ENCODE results near the gene PCSK2. TPM values are rescaled to one million over a fixed set of nuclear protein-coding genes. Genes with fewer than 3 reads are reported as not detected.
A peak's percentile ranks its signal among the peaks of the same experiment; 100 is the strongest.

The PCSK2 gene
- total RNA-seq, 5 donors from 2014 or later (not counting 1 experiment from before 2014, with no cell fraction given), result not detected

DNA sequence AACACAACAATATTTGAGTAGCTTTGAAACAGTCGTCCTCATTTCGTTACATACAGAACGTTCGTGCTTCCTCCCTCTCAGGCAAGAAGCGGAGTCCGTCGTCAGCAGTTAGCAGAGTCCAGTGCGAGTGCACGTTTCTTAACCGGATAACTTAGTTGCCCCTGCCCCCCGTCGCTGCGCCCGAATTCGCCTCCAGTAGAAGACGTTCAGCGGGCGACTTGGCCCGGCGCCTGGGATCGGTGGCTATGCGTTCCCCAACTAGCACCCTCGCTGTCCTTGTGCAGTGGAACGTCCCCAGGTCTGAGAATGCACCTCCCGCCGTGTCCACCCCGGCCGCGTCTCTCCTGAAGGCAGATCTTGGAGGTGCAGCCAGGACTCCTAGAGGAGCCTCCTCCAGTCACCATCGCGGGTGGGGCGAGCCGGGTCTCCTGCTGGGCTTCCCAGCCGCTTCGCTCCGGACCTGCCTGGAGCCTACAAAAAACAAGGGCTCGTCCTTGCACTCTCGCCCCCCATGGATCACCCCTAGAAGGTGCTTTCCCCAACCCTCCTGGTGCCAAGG lies 910 bp upstream of the PCSK2 start:
- ATAC-seq (replicated peaks in 1 of 4), result no peak
- CTCF ChIA-PET, result no interaction called here
- POLR2A ChIA-PET, result no interaction called here
- DNase-seq, result no peak
- peak overlapping the region in 1 of 2 donors; percentile 2 for H3K4me3 ChIP-seq (ENCODE audit: control insufficient read depth in 1 of 2, extremely low read depth in 1 of 2, low read length in 1 of 2)
- Mint-ChIP-seq H3K4me3 (no peak overlapping the region), H3K36me3 (no peaks in the 10 kb centered on the region), H3K27ac (no peak overlapping the region), H3K4me1 (peaks cover 2 to 9% (median 3%) of the 10 kb centered on the region in 3 donors), H3K9me3 (peaks cover 0 to 3% (median 0%) of the 10 kb centered on the region in 3 donors), H3K27me3 (peaks cover 55 to 64% of the 10 kb centered on the region in 2 donors)
- WGBS (ENCODE audit: insufficient coverage), result 9% methylated on average over 36 of the region's 38 CpGs
- peaks cover 22 to 37% of the 10 kb centered on the region in 2 experiments for H3K27me3 ChIP-seq (replicated peaks in 1 of 2; ENCODE audit: control insufficient read depth in 2 of 2, extremely low read depth in 1 of 2, insufficient read depth in 2 of 2, low read length in 1 of 2)
- no peaks in the 10 kb centered on the region for H3K9me3 ChIP-seq
- H3K4me1 ChIP-seq (ENCODE audit: control insufficient read depth in 1 of 2, extremely low read depth in 1 of 2, insufficient read depth in 2 of 2, low read length in 2 of 2), result no peaks in the 10 kb centered on the region
- H3K36me3 ChIP-seq (ENCODE audit: control insufficient read depth in 2 of 2, extremely low read depth in 1 of 2, insufficient read depth in 1 of 2, low read length in 1 of 2), result no peaks in the 10 kb centered on the region
- H3K27ac ChIP-seq (ENCODE audit: low read length), result no peak overlapping the region

DNA sequence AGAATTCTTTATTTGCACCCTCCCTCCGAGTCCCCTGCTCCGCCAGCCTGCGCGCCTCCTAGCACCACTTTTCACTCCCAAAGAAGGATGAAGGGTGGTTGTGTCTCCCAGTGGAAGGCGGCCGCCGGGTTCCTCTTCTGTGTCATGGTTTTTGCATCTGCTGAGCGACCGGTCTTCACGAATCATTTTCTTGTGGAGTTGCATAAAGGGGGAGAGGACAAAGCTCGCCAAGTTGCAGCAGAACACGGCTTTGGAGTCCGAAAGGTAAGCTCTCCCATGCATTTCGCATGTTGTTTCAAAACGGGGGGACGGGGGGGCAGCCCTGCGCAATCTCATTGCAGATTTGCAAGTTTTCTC lies 357 bp downstream of the PCSK2 start:
- no peaks in the 10 kb centered on the region for H3K9me3 ChIP-seq
- DNase-seq (no peak), ATAC-seq (replicated peaks in 1 of 4) (no peak)
- Mint-ChIP-seq H3K9me3 (peaks cover 0 to 3% (median 2%) of the 10 kb centered on the region in 3 donors), H3K27me3 (peaks cover 55 to 62% of the 10 kb centered on the region in 2 donors), H3K36me3 (no peaks in the 10 kb centered on the region), H3K27ac (no peak overlapping the region), H3K4me1 (peaks cover 2 to 9% (median 3%) of the 10 kb centered on the region in 3 donors), H3K4me3 (no peak overlapping the region)
- no peak overlapping the region for H3K4me3 ChIP-seq (ENCODE audit: control insufficient read depth in 1 of 2, extremely low read depth in 1 of 2, low read length in 1 of 2)
- H3K36me3 ChIP-seq (ENCODE audit: control insufficient read depth in 2 of 2, extremely low read depth in 1 of 2, insufficient read depth in 1 of 2, low read length in 1 of 2), result no peaks in the 10 kb centered on the region
- POLR2A ChIA-PET, result no interaction called here
- CTCF ChIA-PET, result no interaction called here
- H3K27ac ChIP-seq (ENCODE audit: low read length), result no peak overlapping the region
- H3K4me1 ChIP-seq (ENCODE audit: control insufficient read depth in 1 of 2, extremely low read depth in 1 of 2, insufficient read depth in 2 of 2, low read length in 2 of 2), result no peaks in the 10 kb centered on the region
- 8% methylated on average over 10 of the region's 17 CpGs for WGBS (ENCODE audit: insufficient coverage)
- peaks cover 27 to 37% of the 10 kb centered on the region in 2 experiments for H3K27me3 ChIP-seq (replicated peaks in 1 of 2; ENCODE audit: control insufficient read depth in 2 of 2, extremely low read depth in 1 of 2, insufficient read depth in 2 of 2, low read length in 1 of 2)

DNA sequence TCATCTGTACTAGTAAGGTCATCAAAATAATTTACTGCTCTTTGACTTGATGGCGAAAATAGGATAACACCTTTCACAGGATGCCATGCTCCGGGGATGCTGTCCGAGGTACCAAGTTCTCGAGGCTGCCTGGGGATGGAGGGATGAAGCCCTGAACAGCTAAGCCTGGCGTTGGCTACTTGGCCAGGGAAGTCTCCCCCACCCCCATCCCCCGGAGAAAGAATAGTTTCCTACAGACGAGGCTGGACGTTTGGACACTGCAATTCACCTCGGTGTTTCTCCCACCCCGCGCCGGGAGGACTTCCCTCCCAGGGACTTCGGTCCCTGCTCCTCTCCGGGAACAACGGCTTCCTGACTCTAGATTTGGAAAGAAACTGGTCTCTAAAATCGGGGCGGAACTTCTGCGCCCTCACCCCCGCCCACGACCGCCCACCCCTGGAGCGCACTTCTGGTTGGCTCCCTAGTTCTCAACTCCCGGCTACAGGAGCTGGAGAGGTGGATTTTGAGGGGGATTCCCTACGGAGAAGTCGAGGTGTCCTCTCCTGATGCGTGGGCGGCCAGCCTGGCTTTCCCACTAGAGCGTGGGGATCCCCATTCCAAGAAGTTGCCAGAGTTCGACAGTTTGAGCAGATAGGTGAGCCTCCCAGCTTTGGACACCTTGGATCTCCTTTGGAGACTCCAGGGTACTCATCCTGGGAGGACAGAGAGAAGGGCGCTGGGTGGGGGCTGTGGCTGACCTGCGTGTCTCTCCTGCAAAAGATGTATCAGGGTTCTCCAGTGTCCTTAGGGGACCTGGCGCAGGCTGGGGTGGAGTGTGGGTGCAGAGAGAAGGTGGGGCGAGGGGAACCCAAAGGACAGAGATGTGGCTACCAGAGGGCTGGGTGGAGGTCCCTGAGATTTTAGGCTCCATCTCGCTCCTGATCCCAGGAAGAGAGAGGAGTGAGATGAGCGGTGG lies 1.1 kb downstream of the PCSK2 start:
- Mint-ChIP-seq H3K27ac (no peak overlapping the region), H3K27me3 (peaks cover 55 to 58% of the 10 kb centered on the region in 2 donors), H3K36me3 (no peaks in the 10 kb centered on the region), H3K4me3 (no peak overlapping the region), H3K4me1 (peaks cover 2 to 9% (median 3%) of the 10 kb centered on the region in 3 donors), H3K9me3 (peaks cover 2 to 6% (median 3%) of the 10 kb centered on the region in 3 donors)
- no peaks in the 10 kb centered on the region for H3K9me3 ChIP-seq
- ATAC-seq (replicated peaks in 1 of 4) (no peak), DNase-seq (no peak)
- ChIA-PET CTCF (no interaction called here), POLR2A (no interaction called here)
- H3K36me3 ChIP-seq (ENCODE audit: control insufficient read depth in 2 of 2, extremely low read depth in 1 of 2, insufficient read depth in 1 of 2, low read length in 1 of 2), result no peaks in the 10 kb centered on the region
- H3K4me1 ChIP-seq (ENCODE audit: control insufficient read depth in 1 of 2, extremely low read depth in 1 of 2, insufficient read depth in 2 of 2, low read length in 2 of 2), result no peaks in the 10 kb centered on the region
- H3K27ac ChIP-seq (ENCODE audit: low read length), result no peak overlapping the region
- peaks cover 27 to 37% of the 10 kb centered on the region in 2 experiments for H3K27me3 ChIP-seq (replicated peaks in 1 of 2; ENCODE audit: control insufficient read depth in 2 of 2, extremely low read depth in 1 of 2, insufficient read depth in 2 of 2, low read length in 1 of 2)
- no peak overlapping the region for H3K4me3 ChIP-seq (ENCODE audit: control insufficient read depth in 1 of 2, extremely low read depth in 1 of 2, low read length in 1 of 2)
- 10% methylated on average over 10 of the region's 35 CpGs for whole genome bisulfite sequencing (ENCODE audit: insufficient coverage)

DNA sequence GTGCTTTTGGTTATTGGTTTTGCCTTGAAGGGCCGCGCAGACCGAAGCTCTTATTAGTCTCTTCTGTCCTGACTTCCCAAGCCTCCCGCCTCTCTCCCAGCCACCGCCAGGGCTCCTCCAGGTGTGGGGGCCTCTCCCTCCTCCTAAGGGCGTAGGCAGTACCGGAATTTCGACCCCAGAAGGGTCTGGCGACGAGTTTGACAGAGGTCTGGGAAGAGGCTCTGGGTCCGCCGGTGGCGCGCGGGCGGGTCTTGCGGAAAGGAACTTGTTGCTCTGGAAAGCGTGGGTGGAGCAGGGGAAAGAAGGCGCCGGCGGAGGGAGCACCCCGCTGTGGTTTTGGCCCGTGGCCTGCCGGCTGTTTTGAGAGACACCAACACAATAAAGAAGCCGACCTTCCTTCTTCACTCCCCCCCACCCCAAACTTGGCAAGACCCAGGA lies 1.8 kb downstream of the PCSK2 start:
- H3K36me3 ChIP-seq (ENCODE audit: control insufficient read depth in 2 of 2, extremely low read depth in 1 of 2, insufficient read depth in 1 of 2, low read length in 1 of 2), result no peaks in the 10 kb centered on the region
- H3K27me3 ChIP-seq (replicated peaks in 1 of 2; ENCODE audit: control insufficient read depth in 2 of 2, extremely low read depth in 1 of 2, insufficient read depth in 2 of 2, low read length in 1 of 2), result peaks cover 25 to 37% of the 10 kb centered on the region in 2 experiments
- H3K27me3 Mint-ChIP-seq, result peaks cover 52 to 53% of the 10 kb centered on the region in 2 donors
- CTCF ChIA-PET, result no interaction called here
- H3K9me3 ChIP-seq, result no peaks in the 10 kb centered on the region
- POLR2A ChIA-PET, result no interaction called here
- no peak for ATAC-seq (replicated peaks in 1 of 4)
- H3K4me3 ChIP-seq (ENCODE audit: control insufficient read depth in 1 of 2, extremely low read depth in 1 of 2, low read length in 1 of 2), result no peak overlapping the region
- H3K27ac ChIP-seq (ENCODE audit: low read length), result no peak overlapping the region
- peaks cover 2 to 9% (median 3%) of the 10 kb centered on the region in 3 donors for H3K4me1 Mint-ChIP-seq
- DNase-seq, result no peak
- peaks cover 2 to 9% (median 3%) of the 10 kb centered on the region in 3 donors for H3K9me3 Mint-ChIP-seq
- 8% methylated on average over 9 of the region's 25 CpGs for WGBS (ENCODE audit: insufficient coverage)
- H3K4me3 Mint-ChIP-seq, result no peak overlapping the region
- no peaks in the 10 kb centered on the region for H3K36me3 Mint-ChIP-seq
- H3K4me1 ChIP-seq (ENCODE audit: control insufficient read depth in 1 of 2, extremely low read depth in 1 of 2, insufficient read depth in 2 of 2, low read length in 2 of 2), result no peaks in the 10 kb centered on the region
- no peak overlapping the region for H3K27ac Mint-ChIP-seq

DNA sequence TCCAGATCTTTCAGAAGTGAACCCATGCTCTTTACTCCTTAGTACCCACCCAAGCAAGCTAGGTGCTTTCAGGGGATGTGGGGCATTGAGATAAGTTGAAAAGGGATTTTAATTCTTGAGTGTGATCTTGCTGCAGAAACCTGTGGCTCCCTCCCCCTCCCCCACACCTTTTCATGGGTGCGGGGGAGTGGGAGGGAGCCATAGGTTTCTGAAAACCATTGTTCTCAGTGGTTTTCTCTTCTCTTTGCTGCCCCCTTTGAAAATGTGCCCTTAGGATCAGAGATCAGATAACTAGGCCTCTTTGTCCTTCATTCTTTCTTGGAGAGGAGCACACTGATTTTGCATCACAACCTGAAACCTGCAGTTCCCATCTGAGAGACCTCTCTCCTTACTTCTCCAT lies 2.4 kb downstream of the PCSK2 start:
- POLR2A ChIA-PET, result no interaction called here
- peaks cover 46 to 48% of the 10 kb centered on the region in 2 donors for H3K27me3 Mint-ChIP-seq

DNA sequence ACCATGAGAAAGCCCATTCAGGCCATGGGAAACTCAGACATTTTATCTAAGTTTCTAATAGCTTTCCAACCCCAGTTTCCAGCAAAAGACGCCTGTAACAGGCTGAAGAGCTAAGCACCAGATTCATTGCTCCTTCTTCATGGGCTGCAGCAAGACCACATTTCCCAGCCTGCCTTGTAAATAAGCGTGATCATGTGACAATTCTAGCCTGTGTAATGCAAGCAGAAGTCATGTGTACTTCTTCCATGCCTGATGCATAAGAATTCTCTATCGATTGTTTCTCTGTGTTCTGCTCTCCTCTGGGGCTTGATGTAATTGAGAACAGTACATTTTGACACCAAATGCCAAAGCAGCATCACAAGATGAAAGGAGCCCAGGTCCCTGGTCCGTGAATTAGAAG lies 6.8 kb downstream of the PCSK2 start:
- H3K36me3 ChIP-seq (ENCODE audit: control insufficient read depth in 2 of 2, extremely low read depth in 1 of 2, insufficient read depth in 1 of 2, low read length in 1 of 2), result no peaks in the 10 kb centered on the region
- ATAC-seq (replicated peaks in 1 of 4), result no peak
- H3K4me1 Mint-ChIP-seq, result no peaks in the 10 kb centered on the region
- peaks cover 3 to 15% of the 10 kb centered on the region in 2 experiments for H3K27me3 ChIP-seq (replicated peaks in 1 of 2; ENCODE audit: control insufficient read depth in 2 of 2, extremely low read depth in 1 of 2, insufficient read depth in 2 of 2, low read length in 1 of 2)
- H3K27me3 Mint-ChIP-seq, result peaks cover 10 to 13% of the 10 kb centered on the region in 2 donors
- no peaks in the 10 kb centered on the region for H3K9me3 ChIP-seq
- CTCF ChIA-PET, result no interaction called here
- no peak overlapping the region for H3K4me3 ChIP-seq (ENCODE audit: control insufficient read depth in 1 of 2, extremely low read depth in 1 of 2, low read length in 1 of 2)
- no peak overlapping the region for H3K4me3 Mint-ChIP-seq
- 43% methylated on average over 2 of the region's 4 CpGs for WGBS (ENCODE audit: insufficient coverage)
- DNase-seq, result no peak
- H3K4me1 ChIP-seq (ENCODE audit: control insufficient read depth in 1 of 2, extremely low read depth in 1 of 2, insufficient read depth in 2 of 2, low read length in 2 of 2), result no peaks in the 10 kb centered on the region
- H3K9me3 Mint-ChIP-seq, result peaks cover 2 to 19% (median 4%) of the 10 kb centered on the region in 3 donors
- no peaks in the 10 kb centered on the region for H3K36me3 Mint-ChIP-seq
- no peak overlapping the region for H3K27ac Mint-ChIP-seq
- H3K27ac ChIP-seq (ENCODE audit: low read length), result no peak overlapping the region
- POLR2A ChIA-PET, result no interaction called here

More for the DNA sequence above, 2.4 kb downstream of the PCSK2 start:
- H3K27ac Mint-ChIP-seq, result no peak overlapping the region
- H3K36me3 Mint-ChIP-seq, result no peaks in the 10 kb centered on the region
- Histone ChIP-seq H3K27me3 (replicated peaks in 1 of 2; ENCODE audit: control insufficient read depth in 2 of 2, extremely low read depth in 1 of 2, insufficient read depth in 2 of 2, low read length in 1 of 2) (peaks cover 27 to 37% of the 10 kb centered on the region in 2 experiments), H3K36me3 (ENCODE audit: control insufficient read depth in 2 of 2, extremely low read depth in 1 of 2, insufficient read depth in 1 of 2, low read length in 1 of 2) (no peaks in the 10 kb centered on the region), H3K4me1 (ENCODE audit: control insufficient read depth in 1 of 2, extremely low read depth in 1 of 2, insufficient read depth in 2 of 2, low read length in 2 of 2) (no peaks in the 10 kb centered on the region), H3K4me3 (ENCODE audit: control insufficient read depth in 1 of 2, extremely low read depth in 1 of 2, low read length in 1 of 2) (no peak overlapping the region), H3K27ac (ENCODE audit: low read length) (no peak overlapping the region), H3K9me3 (no peaks in the 10 kb centered on the region)
- DNase-seq (no peak), ATAC-seq (replicated peaks in 1 of 4) (no peak)
- no peak overlapping the region for H3K4me3 Mint-ChIP-seq
- CTCF ChIA-PET, result no interaction called here
- peaks cover 0 to 9% (median 2%) of the 10 kb centered on the region in 3 donors for H3K9me3 Mint-ChIP-seq
- peaks cover 2 to 9% (median 3%) of the 10 kb centered on the region in 3 donors for H3K4me1 Mint-ChIP-seq
- WGBS (ENCODE audit: insufficient coverage), result no CpG with 5 or more reads among the region's 1 CpG

Data from T-cell (primary cell).